Activated CD4-positive, alpha-beta T cell treated with anti-CD3 and anti-CD28 coated beads, Interleukin-10, Interleukin-2, amounts not matched to agents 100 ng/mL and 50 ng/mL, durations not matched to agents 16 hours and 8 hours (primary cell): Measurements from ENCODE around the gene RUSC2.
"Not testable (repeated sequence)": the region's sequence is repeated elsewhere in the genome, so short reads cannot be mapped to it uniquely, and the experiment has no call there.

Experiments
- DNase-seq: peaks from one replicate; pipeline ENCODE4 v3.0.0-alpha.2; 2020

The RUSC2 gene

DNA sequence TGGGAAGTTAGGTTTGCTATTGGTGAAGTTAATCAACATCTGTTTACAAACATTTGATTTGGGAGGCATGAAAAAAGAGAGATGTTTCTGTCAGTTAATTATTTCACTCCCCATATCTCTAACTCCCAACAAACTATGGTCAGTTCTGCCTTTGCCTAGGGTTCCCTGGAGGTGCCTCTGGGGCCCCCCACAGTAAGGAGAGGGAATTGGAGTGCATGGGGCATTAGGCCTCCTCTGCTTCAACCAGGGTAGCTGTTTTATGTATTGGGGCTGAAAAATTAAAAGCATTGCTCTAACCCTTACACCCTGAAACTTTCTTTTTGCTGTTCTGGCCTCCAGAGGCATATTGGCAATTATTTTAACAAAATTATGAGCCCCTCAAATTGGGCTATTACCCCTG lies 32.3 kb downstream of the RUSC2 start:
- no peak for DNase-seq

DNA sequence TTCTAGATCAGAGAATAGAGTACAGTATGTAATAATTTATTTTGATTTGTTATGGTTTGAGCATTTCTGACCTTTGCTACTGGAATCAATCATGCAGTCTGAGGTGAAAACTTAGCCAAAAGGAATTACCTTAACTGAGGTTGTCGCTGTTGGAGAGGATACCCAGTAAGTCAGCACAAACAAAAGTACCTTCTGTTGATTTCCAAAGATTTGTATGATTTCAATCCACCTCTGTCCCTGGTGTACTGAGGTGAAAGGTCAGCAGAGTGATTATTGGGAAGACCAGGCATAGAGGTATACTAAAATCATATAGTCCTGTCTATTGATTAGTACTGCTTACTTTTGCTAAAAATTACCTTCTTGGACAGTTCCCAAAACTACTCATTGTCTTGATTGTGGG lies 32.8 kb downstream of the RUSC2 start:
- DNase-seq, result no peak

DNA sequence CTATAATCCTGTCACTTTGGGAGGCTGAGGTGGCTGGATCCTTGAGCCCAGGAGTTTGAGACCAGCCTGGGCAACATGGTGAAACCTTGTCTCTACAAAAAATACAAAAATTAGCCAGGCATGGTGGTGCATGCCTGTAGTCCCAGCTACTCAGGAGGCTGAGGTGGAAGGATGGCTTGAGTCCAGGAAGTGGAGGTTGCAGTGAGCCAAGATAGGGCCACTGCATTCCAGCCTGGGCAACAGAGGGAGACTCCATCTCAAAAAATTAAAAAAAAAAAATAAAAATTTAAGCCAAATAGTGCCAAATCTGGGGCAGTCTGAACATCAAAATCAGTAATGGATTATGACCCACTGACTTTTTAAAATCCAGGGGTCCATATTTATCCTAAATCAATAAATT lies 33.6 kb downstream of the RUSC2 start:
- DNase-seq, result not testable (repeated sequence)

DNA sequence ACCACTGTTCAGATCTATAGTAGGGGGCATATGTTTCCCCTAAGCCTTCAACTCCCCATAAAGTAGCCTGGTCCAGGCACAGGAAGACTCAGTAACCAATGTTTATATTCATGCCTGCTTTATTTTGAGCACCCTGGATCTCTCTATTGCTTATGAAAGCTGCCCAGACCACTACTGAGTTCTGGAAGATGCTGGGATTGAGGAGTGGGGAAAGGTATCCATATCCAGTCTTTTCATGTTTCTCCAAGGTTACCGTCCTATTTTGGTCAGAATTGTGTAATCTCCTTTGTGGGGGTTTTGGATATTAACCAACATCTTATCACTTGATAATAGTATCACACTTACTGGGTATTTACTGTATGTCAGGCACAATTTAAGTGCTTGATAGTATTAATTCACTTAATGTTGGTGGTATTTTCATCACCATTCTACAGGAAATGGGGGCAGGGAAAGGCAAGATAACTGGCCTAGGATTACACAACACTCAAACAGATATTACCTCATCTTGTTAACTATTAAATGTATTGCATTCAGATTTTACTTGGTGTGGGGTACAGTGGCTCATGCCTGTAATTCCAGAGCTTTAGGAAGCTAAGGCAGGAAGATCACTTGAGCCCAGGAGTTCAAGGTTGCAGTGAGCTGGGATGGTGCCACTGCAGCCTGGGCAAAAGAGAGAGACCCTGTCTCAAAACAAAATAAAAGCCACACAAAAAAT lies 36.3 kb downstream of the RUSC2 start:
- DNase-seq, result no peak

DNA sequence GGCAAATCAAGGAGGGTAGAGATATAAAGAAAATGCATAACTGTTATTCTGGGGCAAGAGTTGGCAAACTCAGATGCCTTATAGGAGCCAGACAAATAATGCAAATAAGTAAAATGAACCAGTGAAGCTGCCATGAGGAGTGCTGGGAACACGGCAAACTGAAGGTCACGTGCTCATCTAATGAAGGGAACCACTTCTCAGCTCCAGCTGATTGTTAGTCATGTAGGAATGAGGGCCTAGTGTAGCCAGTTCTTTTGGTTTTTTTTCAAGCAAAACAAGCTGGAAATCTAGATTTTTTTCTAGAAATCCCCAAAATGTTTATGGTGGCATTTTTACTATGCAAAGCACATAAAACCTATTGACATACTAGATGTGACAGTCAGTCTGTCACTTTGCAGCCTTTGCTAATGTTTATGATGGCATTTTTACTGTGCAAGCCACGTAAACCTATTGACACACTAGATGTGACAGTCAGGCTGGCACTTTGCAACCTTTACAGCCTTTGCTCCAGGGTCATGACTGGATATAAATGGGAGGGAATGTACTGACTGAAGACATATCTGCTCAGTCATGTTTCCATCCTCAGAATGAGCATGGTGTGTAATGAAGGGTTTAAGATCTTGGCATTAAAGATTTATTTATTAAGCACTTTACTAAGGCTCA lies 39.4 kb downstream of the RUSC2 start:
- DNase-seq, result no peak

DNA sequence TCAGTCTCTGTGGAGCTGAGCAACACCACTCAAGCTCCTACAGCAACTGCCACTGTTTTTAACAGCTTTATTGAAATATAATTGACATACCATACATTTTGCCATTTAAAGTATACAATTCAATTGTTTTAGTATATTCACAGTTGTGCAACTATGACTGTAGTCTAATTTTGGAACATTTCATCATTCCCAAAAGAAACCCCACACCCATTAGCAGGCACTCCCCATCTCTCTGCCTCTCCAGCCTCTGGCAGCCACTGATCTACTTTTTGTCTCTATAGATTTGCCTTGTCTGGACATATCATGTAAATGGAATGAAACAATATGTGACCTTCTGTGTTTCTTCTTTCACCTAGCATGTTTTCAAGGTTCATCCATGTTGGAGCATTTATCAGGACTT lies 43.5 kb downstream of the RUSC2 start:
- no peak for DNase-seq

DNA sequence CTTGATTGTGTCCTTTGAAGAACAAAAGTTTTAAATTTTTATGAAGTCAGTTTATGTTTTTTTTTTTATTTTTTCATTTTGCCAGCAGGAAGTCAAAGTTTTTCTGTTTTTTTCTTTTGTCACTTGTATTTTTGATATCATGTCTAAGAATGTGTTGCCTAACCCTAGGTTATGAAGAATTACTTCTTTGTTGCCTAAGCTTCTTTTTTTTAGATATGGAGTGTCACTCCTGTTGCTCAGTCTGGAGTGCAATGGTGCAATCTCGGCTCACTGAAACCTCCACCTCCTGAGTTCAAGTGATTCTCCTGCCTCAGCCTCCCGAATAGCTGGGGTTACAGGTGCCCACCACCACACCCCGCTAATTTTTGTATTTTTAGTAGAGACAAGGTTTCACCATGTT lies 45.0 kb downstream of the RUSC2 start:
- not testable (repeated sequence) for DNase-seq

DNA sequence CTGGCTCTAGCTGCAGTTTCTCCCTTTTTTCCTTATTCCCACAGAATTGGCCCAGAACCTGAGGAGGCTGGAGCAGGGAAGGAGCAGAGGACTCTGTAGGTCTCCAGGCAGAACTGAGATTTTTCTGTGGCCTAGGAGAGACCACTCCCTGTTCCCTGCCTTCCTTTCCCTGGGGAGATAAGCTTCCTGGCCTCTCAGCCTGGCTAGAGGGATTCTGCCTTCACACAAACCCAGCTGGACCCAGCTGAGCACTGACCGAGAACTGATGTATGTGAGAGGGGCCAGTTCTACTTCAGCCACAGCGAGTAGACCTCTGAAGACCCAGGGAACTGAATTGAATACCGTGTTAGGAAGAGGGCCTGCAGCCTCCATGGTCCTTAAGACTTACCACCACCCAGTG lies 48.0 kb downstream of the RUSC2 start:
- DNase-seq, result no peak

DNA sequence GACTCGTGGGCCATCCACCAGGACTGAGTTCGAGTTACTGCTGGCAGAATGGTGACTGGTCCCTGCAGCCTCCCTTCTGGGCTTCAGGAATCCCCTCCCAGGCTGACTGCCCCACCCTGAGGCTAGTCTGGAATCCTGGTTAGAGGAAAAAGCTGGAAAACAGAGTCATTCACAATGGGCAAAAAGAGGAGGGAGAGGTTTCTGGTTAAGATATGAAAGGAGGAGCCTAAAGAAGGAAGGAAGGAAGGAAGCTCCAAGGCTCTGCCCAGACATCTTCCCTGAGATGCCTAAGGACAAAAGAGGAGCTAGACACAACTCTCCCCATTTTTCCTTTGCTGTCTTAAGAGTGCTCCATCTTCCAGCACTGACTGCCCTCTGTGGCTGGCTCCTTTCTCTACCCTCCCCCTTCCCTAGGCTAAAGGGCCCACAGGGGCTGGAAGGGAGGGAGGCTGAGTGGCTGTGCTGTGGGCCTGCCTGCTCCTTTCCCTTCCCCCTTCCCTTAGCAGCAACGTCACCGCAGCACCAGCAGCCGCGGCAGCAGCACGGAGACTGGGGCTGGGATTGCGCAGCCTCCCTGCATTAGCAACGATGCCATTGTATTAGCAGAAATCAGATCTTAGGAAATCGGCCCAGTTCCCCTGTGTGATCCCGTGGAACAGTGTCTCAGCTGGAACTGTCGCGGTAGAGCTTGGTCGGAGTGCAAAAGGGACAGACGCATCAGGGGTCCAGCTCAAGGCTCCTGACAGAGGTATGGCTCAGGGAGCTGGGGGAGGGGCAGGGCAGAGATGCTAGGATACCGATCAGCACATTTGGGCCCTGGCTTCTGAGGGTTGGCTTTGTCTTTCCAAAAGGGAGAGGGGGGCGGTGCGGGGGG lies 48.7 kb downstream of the RUSC2 start:
- DNase-seq, result no peak
